ENCODE measurements around the gene CELA3B.
A peak's percentile ranks its signal among the peaks of the same experiment; 100 is the strongest.
"Not testable (repeated sequence)": the region's sequence is repeated elsewhere in the genome, so short reads cannot be mapped to it uniquely, and the experiment has no call there.

CELA3B gene

DNA sequence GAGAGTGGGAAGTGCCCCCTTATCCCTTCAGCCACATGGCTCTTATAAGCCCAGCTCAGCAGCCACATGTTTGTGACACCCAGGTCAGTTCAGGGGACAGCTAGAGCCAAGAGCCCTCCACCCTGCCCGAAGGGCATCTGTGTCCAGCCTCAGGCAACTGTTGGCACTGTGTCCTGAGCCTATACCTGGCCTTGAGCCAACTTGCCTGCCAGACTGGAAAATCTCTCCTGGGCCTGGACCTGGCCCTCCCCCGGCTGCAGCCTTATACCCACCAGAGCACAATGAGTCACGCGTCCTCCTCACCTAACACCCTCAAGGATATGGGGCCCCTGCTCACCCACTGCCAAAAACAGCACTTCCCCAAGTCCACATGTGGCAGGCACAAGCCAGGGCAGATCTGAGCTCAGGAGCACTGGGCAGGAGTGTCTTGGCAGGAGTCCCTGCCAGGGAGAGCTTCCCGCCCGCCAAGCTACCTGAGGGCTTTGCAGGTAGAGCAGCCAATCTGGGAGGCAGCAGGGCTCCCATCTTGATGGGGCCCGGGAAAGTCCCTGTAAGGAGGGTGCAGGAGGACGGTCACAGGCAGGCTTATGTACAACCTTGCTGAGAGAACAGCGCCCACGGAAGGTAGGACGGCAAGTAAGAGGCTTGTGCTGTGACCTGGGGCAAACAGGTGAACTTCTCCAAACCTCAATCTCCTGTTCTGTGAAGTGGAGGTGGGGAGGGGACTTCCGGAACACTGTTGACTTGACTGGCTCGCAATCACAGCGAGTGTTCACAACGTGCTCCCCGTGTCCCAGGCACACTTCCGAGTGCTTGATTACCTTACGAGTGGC lies 19.9 kb upstream of the CELA3B start:
- no peak for DNase-seq (ENCODE audit: low read depth)
- no peak overlapping the region for H3K4me3 ChIP-seq (ENCODE audit: low read depth, low read length)
- TF ChIP-seq, protein P1, sequence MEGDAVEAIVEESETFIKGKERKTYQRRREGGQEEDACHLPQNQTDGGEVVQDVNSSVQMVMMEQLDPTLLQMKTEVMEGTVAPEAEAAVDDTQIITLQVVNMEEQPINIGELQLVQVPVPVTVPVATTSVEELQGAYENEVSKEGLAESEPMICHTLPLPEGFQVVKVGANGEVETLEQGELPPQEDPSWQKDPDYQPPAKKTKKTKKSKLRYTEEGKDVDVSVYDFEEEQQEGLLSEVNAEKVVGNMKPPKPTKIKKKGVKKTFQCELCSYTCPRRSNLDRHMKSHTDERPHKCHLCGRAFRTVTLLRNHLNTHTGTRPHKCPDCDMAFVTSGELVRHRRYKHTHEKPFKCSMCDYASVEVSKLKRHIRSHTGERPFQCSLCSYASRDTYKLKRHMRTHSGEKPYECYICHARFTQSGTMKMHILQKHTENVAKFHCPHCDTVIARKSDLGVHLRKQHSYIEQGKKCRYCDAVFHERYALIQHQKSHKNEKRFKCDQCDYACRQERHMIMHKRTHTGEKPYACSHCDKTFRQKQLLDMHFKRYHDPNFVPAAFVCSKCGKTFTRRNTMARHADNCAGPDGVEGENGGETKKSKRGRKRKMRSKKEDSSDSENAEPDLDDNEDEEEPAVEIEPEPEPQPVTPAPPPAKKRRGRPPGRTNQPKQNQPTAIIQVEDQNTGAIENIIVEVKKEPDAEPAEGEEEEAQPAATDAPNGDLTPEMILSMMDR (conservative IDR thresholded peaks at IDR 0.05; ENCODE audit: low read depth, low read length), result no peak

DNA sequence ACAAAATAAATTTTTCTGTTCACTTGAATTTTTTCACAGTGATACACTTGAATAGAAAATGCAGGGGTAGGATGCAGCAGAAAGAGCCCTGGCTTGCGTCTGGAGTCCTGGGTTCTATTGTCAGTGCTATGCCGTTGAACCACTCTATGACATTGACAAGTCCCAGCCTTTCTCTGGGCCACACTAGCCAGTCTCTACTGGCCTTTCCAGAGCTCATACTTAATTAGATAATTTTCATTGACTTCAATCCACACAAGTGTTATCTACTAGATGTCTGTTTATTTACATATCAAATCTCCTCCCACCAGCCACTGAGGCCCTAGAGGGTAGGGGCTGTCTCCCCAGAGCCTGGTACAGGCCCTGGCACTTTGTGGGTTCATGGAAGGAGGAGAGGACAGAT lies 15.5 kb upstream of the CELA3B start:
- no peak for DNase-seq (ENCODE audit: low read depth)
- H3K4me3 ChIP-seq (ENCODE audit: low read depth, low read length), result no peak overlapping the region
- TF ChIP-seq, protein P1 (conservative IDR thresholded peaks at IDR 0.05; ENCODE audit: low read depth, low read length), result no peak

DNA sequence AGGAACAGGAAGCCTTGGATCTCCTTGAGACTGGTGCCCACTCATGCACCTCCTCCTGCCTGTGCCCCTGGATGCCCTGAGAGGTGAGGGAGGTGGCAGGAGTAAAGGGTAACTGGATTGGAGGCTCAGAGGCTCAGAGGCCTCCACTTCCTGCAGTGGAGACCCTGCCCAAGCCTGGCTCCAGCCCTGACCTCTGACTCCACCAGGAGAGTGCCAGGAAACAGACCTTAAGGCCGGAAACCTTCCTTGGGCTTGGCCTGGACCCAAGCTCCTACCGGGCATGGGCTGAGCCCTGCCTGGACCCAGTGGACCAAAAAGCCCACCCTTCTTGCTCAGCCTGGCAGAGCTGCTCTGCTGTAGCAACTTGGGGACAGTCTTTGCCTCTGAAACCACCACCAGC lies 15.0 kb upstream of the CELA3B start:
- TF ChIP-seq, protein P1 (conservative IDR thresholded peaks at IDR 0.05; ENCODE audit: low read depth, low read length), result no peak
- DNase-seq (ENCODE audit: low read depth), result no peak
- no peak overlapping the region for H3K4me3 ChIP-seq (ENCODE audit: low read depth, low read length)

GRCh38 chr1:21963477-21964217 lies 13.2 kb upstream of the CELA3B start:
- H3K4me3 ChIP-seq (ENCODE audit: low read depth, low read length), result no peak overlapping the region
- TF ChIP-seq, protein P1 (conservative IDR thresholded peaks at IDR 0.05; ENCODE audit: low read depth, low read length), result peak; percentile 88
- peak; percentile 71 for DNase-seq (ENCODE audit: low read depth)

- TF ChIP-seq, protein P1 (conservative IDR thresholded peaks at IDR 0.05; ENCODE audit: low read depth, low read length), result no peak
- DNase-seq (ENCODE audit: low read depth), result peak; percentile 37
- H3K4me3 ChIP-seq (ENCODE audit: low read depth, low read length), result no peak overlapping the region
Observed at GRCh38 chr1:21966247-21967000, 10.4 kb upstream of the CELA3B start.

- not testable (repeated sequence) for H3K4me3 ChIP-seq (ENCODE audit: low read depth, low read length)
Observed at GRCh38 chr1:21967216-21967615, 9.6 kb upstream of the CELA3B start.

DNA sequence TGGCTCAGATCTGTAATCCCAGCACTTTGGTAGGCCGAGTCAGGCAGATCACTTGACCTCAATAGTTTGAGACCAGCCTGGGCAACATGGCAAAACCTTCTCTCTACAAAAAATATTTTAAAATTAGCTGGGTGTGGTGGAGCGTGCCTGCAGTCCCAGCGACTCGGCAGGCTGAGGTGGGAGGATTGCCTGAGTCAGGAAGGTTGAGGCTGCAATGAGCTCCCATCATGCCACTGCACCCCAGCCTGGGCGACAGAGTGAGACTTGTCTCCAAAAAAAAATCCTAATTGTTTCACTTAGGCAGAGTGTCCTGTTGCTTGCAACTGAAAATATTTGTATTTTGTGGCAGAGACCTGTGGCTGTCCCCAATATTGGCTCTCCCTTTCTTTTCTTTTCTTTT lies 7.8 kb upstream of the CELA3B start:
- H3K4me3 ChIP-seq (ENCODE audit: low read depth, low read length); DNase-seq (ENCODE audit: low read depth): not testable (repeated sequence)

More at GRCh38 chr1:21967216-21967615, 9.6 kb upstream of the CELA3B start:
- DNase-seq (ENCODE audit: low read depth), result not testable (repeated sequence)

DNA sequence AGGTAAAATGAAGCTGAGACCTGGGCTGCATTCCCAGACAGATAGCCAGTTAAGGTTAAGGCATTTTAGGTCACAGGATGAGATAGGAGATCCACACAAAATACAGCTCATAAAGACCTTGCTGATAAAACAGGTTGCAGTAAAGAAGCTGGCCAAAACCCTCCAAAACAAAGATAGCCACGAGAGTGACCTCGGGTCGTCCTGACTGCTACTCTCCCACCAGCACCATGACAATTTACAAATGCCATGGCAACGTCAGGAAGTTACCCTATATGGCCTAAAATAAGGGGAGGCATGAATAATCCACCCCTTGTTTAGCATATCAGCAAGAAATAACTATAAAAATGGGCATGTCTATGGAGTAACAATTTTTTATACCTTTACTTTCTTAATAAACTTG lies 6.3 kb upstream of the CELA3B start:
- DNase-seq (ENCODE audit: low read depth); H3K4me3 ChIP-seq (ENCODE audit: low read depth, low read length): not testable (repeated sequence)

DNA sequence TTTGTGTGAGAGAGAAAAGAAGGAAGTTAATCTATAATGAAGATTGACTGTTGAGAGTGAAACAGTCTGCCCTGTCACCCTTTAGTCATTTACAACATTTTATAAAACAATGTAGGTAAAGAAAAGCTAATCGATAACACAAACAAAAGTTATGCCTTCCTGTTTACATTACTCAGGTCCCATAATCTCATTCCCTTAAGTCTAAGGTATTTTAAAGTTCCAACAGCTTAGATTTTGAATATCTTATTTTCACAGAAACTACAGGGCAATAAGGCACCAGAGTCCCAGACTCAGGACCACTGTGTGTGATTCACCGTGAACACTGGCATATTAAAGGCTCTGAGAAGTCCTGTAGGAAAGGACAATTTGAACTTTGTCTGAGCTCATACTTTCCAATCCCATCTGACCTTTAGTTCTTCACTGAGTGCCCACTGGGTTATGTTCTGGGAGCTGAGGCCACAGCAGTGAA lies 3.8 kb upstream of the CELA3B start:
- not testable (repeated sequence) for DNase-seq (ENCODE audit: low read depth)

DNA sequence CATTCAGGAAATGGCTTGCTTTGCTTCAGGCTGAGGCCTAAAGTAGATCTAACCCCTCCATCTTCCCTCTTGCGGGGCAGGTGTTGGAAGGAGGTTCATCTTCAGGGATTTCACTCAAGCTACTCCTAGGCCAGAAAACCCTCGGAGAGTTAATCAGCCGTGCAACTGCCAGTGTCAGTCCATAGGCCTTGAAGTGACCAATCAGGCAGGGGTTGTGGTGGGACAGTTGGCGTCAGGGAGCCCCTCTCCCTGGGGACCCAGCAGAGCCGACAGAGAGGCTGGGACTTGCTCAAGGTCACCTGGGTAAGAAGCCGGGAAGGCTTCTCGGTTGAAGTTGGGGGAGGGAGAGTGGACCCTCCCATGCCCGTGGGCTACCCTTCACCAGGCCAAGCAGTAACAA lies 2.9 kb upstream of the CELA3B start:
- DNase-seq (ENCODE audit: low read depth), result not testable (repeated sequence)

More for the DNA sequence above, 3.8 kb upstream of the CELA3B start:
- H3K4me3 ChIP-seq (ENCODE audit: low read depth, low read length), result not testable (repeated sequence)

DNA sequence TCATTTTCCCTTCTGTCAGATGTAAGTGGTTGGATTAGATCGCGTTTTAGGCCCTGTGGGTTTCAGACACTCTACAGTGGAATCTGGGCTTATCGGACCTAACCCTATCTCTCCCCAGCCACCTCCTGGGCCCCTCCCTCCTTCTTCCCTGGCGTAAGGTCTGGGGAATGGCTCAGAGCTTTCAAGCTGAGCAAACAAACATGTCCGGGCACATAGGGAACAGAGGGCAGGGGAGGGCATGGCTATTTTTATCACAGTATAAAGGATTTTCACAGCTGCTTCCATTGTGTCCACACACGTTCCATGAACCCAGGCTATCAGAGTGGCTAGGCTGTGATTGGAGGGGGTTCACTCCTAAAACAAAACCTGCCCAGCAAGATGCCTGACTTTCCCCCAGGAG lies 2.1 kb upstream of the CELA3B start:
- DNase-seq (ENCODE audit: low read depth); H3K4me3 ChIP-seq (ENCODE audit: low read depth, low read length): not testable (repeated sequence)

More for the DNA sequence above, 2.9 kb upstream of the CELA3B start:
- H3K4me3 ChIP-seq (ENCODE audit: low read depth, low read length), result not testable (repeated sequence)

GRCh38 chr1:21975296-21975695 lies 1.5 kb upstream of the CELA3B start:
- not testable (repeated sequence) for DNase-seq (ENCODE audit: low read depth); H3K4me3 ChIP-seq (ENCODE audit: low read depth, low read length)
